ENCODE results near the gene SELENOM.
"Not testable (repeated sequence)": the region's sequence is repeated elsewhere in the genome, so short reads cannot be mapped to it uniquely, and the experiment has no call there.

SELENOM gene

DNA sequence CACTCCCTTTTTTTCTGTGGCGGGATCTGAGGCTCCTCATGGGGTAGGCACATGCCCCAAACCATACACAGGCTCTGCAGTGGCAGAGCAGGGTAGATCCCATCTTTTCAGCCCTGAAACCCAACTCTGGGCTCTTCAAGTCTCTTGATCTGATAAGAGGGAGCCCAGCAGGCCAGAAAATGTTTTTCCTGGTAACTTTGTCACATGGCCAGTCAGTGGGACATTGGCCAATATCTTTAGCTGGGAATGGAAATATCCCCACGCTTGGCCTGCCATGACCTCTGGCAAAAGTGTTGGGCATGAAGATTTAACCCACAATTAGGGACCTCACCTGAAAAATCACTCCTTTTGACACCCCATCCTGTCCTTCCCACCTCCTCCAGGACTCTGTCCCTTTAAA lies 23.5 kb upstream of the SELENOM start:
- no peak for DNase-seq

DNA sequence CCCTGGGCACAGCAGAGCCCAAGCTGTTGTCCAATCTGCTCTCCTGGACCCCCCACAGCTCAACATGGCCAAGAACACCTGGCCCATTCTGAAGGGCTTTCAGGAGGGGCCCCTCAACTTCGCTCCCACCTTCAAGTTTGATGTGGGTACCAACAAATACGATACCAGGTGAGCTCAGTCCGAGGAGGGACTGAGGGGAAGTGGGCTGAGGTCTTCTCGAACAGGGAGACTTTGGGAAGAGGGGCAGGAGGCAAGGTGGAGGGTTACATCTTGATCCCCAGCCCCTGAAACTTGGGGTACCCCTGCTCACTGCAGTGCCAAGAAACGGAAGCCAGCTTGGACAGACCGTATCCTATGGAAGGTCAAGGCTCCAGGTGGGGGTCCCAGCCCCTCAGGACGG lies 20.8 kb upstream of the SELENOM start:
- no peak for DNase-seq

DNA sequence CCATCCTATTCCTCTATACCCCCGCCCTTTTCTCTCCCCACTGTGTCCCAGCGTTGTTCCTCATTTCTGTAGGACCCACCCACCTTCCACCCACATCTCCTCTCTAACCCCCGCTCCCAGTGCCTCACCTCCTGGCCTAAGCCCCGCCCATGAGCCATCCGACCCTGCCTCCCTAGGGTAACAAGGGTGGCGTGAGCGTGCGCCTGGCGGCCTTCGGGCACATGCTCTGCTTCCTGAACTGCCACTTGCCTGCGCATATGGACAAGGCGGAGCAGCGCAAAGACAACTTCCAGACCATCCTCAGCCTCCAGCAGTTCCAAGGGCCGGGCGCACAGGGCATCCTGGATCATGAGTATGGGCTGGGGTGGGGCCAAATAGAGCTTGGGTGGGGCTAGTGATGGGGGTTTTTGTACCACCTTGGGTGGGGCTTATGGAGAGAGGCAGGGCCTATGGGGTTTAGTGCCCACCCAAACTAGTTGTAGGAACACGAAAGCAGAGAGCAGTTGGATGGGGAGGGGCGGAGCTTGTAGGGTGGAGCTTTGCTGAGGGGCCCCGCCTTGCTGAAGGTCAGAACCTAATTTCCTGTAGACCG lies 19.9 kb upstream of the SELENOM start:
- peak in 1 of 2 donors; percentile 39 for DNase-seq

DNA sequence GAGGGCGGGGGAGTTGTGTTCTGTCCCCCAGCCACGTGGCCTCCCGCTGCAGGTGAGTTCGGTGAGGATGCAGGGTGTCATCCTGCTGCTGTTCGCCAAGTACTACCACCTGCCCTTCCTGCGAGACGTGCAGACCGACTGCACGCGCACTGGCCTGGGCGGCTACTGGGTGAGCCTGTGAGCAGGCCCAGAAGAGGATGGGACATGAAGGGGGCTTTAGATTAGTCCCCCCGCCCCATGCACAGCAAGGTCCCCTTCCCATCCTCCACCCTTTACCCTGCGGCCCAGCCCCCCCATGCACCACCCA lies 19.5 kb upstream of the SELENOM start:
- DNase-seq: no peak

DNA sequence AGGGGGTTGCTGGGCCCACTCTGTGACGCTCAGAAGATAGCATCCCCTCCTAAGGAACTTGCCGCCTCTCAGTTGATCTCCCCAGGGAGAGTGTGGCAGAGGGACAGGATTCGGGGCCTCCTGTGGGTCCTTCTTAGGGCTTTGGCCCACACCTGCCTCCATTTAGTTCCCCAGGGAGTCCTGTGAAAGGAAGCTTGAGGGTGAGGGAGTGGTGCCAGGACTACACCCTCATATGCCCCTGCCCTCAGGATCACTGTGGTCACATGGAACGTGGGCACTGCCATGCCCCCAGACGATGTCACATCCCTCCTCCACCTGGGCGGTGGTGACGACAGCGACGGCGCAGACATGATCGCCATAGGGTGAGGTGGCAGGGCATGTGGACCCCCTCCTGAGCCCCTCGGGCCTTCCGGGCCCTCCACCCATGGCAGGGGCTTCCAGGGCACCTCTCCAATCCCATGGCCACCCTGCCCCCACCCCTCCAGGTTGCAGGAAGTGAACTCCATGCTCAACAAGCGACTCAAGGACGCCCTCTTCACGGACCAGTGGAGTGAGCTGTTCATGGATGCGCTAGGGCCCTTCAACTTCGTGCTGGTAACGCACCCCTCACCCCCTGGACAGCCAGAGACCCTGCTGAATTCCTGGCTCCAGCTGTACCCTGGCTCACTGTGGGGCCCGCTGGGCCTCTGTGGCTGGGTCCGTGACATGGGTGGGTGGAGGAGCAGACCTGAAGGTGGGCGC lies 18.9 kb upstream of the SELENOM start:
- DNase-seq: no peak

DNA sequence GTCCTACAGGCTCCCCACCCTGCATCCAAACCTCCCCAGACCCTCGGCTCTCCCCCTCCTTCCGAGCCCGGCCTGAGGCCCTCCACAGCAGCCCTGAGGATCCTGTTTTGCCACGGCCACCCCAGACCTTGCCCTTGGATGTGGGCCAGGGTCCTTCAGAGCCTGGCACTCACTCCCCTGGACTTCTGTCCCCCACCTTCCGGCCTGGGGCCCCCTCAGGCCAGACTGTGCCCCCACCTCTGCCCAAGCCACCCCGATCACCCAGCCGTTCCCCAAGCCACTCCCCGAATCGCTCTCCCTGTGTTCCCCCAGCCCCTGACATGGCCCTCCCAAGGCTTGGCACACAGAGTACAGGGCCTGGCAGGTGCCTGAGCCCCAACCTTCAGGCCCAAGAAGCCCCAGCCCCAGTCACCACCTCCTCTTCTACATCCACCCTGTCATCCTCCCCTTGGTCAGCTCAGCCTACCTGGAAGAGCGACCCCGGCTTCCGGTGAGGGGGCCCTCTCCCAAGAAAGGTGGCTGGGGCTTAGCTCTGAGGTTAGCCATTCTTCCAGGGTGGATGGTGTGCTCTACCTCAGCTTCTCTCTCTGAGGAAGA lies 18.3 kb upstream of the SELENOM start:
- no peak for DNase-seq

DNA sequence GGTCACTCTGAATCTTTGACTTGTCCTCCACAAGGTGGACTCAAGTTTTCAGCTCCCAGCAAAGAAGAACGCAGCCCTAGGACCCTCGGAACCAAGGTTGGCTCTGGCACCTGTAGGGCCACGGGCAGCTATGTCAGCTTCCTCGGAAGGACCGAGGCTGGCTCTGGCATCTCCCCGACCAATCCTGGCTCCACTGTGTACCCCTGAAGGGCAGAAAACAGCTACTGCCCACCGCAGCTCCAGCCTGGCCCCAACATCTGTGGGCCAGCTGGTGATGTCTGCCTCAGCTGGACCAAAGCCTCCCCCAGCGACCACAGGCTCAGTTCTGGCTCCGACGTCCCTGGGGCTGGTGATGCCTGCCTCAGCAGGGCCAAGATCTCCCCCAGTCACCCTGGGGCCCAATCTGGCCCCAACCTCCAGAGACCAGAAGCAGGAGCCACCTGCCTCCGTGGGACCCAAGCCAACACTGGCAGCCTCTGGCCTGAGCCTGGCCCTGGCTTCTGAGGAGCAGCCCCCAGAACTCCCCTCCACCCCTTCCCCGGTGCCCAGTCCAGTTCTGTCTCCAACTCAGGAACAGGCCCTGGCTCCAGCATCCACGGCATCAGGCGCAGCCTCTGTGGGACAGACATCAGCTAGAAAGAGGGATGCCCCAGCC lies 17.6 kb upstream of the SELENOM start:
- DNase-seq: no peak

DNA sequence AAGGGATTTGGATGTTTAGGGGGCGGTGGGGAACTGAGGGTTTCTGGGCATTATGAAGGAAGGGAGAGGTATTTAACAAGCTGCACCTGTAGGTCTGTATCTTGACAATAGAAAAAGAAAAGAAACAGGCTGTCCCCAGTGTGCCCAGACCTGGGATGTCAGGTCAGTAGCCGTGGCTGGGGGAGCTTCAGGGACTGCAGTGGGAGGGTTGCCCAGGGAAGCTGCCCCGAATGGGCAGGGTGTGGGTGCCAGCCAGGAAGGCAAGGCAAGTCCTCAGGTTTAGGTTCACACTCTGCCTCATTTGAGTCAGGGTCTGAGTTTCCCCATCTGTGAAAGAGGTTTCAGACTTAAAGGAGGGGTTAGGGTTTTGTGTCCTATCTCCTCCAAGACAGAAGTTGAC lies 16.9 kb upstream of the SELENOM start:
- DNase-seq: no peak

DNA sequence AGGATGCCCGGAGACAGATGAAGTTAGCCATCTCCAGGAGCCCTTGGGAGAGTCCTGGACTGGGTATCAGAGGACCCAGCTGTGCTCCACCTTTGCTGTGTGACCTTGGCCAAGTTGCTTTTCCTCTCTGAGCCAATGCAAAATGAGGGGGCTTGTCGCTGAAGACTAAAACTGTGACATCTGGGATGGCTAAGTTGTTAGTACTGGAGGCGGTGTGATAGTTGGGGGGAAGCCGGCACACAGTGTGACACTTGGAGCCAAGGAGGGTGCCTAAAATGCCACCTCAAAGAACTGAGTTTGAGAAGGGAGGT lies 15.9 kb upstream of the SELENOM start:
- no peak for DNase-seq

DNA sequence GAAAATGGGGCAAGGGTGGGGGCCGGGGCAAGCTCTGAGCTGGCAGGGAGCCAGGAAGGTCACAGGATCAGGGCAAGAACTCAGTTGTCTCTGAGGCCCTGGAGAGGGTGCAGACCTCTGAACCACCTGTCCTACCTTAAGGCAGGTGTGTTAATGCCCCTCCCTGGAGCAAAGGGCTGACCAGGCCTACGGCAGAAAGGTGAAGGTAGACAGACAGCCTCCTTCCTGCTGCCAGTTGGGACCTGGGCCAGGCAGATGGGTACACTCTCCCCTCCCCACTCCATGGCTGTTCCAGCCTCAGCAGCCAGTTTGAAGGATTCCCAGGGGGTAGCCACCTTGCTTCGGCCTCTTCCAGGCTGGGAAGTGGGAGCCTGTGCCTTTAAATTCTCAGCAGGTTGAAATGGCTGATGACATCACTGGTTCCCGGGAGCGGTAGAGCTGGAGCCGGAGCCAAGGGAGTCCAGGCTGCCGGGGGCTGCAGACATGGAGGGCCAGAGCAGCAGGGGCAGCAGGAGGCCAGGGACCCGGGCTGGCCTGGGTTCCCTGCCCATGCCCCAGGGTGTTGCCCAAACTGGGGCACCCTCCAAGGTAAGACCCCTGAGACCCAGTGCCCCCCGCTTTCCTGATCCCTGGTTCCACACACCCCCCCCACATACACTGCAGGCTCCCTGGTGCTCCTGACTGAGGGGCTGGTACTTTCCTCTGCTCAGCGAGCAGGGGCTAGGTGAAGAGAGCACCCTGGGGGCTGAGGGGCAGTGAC lies 15.3 kb upstream of the SELENOM start, which contains the start of gene INPP5J:
INPP5J (plus strand) TSS at position 435 of the 760 bp plus-strand sequence; CDS start at position 484, 49 bp downstream.
- no peak for DNase-seq

DNA sequence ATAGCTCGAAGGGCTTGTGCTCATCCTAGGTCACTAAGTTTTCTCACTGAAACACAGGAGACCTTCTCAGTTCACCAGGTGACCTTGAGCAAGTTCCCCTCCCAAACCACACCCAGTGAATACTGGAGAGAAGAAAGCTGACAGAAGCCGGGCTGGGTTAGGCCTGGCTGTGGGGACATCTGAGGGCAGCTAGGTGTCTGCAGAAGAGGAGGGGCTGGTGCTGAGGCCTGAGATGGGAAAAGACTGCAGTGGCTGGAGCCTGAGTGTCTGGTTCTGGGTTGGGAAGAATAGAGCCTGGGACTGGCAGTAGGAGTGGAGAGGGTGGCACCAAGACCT lies 14.8 kb upstream of the SELENOM start:
- no peak for DNase-seq

DNA sequence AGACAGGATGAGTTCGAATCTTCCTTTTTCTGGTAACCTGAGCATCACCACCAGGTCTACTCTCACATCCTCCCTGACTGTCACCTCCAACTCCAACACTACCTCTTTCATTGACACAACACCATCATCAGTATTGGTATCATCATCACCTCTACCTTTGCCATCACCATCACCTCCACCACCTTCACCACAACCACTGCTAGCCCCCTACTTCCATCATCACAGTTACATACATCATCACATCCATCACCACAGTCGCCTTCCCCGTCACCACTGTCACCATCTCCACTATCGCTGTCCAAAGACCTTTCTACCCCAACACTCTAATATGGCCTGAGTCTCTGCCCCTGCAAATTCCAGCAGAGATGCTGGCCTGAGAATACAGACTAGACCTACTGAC lies 14.0 kb upstream of the SELENOM start:
- no peak for DNase-seq

DNA sequence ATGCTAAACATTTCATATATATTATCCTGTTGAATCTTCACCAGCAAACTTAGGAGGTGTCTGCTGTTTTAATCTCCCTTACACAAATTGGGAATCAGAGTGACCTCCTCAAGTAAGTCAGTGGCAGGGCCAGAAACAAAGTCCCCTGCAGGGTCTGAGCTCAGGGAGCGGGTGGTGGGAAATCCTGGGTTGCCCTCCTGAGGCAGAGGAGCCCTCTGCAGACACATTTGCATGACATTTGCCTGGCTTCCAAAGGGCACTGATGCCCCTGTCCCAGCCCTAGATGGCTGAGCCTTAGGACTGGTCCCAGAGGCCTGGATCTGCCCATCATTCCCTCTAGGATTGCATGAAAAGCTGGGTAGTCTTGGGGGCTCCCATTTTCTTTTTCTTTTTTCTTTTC lies 13.3 kb upstream of the SELENOM start:
- DNase-seq: no peak

DNA sequence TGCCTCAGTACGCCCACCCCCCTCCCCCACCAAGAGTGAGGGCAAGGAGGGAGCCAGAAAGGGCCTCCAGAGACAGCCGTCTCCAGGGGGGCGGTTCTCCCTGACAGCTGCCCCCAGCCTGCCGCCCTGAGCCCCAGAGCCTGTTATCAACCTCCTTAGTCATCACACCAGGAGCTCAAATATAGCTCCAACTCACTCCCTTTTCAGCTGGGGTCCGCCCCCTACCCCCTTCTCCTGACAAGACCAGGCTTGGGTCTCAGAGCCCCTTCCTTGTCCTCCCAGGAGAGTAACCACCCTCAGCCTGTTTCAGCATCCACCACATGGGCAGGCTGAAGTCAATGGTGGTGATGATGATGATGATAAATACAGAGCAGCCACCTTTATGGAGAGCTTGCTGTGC lies 12.9 kb upstream of the SELENOM start:
- no peak for DNase-seq

DNA sequence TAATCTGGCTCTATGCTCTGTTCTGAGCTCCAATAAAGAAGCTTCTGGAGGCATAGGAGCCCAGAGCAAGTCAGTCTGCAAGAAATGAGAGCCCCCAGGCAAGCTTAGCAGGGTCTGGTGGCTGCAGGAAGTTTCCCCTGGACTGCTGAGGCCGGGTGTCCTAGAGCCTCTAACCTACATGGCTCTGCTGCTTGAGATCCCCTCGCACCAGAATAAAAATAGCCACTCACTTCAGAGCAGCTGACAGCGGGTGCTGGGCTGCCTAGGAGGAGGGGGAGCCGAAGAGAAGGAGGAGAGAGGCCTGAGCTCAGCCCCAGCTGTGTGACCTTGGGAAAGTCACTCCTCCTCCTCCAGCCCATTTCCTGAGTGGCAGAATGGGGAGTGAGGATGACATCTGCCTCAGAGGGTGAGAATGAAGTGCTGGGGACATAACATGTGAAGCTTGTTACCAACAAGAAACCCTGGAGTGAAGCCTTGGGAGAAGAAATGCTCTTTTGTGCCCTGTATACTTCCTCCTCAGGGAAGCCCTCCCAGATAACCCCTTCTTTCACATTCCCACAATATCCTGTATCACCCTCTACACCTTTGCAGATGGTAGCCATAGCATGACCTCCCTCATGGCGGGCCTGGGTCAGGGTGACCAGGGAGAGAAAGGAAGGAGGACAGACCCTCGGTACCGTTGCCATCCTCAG lies 11.8 kb upstream of the SELENOM start:
- DNase-seq: no peak

DNA sequence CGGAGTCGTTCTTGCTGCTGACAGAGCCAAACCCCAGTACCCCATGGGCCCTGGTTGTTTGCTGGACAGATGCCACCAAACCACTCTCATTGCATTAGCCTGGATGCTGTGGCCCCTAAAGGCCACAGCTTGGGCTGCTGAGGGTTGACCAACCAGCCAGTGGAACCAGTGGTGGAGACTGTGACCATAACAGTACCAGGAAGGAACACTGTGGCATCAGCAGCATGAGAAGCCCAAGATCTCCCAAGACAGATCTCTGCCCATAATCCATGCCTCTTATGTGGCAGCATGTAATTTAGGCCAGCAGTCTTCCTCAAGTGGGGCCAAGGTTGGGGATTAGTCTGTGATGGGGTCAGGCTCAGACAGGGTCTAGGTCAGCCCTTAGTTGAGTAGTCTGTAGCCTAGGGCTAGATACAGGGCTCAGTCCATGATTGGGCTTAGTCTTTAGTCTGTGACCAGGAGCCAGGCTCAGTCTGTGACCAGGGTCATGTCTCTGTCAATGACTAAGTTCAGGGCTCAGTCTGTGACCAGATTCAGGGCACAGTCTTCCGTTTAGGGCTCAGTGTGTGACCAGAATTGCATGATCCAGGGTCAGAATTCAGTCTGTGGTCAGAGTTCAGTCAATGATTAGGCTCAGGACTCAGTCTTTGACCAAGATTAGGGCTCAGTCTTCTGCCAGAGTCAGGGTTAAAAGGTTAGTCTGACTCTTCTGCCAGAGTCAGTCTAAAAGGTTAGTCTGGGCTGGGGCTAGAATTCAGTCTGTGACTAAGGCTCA lies 10.9 kb upstream of the SELENOM start:
- DNase-seq: no peak

DNA sequence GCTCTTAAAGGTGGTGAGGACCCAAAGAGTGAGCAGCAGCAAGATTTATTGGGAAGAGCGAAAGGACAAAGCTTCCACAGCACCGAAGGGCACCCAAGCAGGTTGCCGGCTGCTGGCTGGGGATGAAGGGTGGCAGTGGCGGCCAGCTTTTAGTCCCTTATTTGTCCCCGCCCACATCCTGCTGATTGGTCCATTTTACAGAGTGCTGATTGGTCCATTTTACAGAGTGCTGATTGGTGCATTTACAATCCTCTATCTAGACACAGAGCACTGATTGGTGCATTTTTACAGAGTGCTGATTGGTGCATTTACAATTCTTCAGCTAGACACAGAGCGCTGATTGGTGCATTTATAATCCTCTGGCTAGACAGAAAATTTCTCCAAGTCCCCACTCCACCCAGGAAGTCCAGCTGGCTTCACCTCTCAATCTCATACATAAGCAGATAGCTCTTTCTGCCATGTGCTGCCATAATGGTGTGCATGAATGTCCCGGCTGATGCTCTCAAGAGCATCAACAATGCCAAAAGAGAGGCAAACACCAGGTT lies 5.3 kb upstream of the SELENOM start:
- not testable (repeated sequence) for DNase-seq

DNA sequence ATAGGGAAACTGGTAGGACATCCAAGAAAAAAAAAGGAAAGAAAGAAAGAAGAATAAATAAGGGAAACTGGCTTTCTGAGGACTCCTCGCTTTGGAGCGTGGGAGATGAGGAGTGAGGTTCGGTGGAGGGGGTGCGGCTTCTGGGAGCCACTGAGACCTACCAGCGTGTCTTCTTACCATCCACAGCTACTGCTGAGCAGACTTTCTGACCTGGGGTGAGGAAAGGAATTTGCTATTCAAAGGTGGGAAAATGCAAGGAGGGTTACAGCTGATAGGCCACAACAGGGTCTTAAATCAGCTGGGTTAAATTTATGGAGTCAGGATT lies 488 bp upstream of the SELENOM start:
- DNase-seq: no peak

DNA sequence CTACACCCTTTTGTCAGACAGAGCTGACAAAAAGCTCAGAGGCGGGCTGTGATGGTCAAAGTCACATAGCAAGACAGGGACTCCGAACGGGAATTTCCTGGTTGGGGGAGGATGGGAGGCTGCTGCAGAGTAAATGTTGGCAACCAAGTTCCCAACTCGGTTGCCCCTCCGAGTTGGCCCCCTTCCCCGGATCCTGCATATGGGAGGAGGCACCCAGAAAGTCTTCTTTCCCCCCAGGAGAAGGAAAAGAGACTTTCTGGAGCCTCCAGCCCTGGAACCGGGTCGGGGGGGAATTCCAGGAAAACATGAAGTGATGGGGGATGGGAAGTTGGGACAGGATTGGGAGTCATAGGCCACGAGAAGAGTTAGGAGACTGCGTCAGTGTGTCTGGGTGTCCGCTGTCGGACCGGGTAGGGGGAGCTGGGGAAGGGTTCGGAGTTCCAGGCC lies 614 bp downstream of the SELENOM start:
- no peak for DNase-seq

DNA sequence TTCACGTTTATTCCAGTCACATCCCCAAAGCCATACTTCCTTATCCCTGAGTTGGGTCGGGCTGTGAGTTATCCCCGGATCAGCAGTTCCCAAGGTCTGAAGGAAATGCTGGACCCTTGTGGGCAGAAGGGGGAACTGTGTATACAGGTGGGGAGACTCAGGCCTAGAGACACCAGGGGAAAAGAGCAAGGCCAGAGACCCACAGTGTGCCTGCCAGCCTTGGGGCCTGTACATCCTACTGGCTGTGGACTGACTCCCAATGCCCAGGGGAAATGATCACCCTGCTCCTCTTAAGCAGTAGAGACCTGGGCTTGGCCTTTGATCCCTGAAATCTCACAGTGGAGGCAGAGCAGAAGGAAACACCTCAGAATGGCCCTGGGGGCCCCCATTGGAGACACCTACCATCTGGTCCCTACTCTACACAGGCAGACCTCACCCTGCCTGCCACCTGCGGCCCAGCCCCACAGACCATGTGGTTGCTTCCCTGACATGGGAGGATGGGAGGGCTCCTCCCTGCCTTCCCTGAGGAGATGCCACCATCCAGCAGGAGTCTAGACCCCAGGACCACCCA lies 1.3 kb downstream of the SELENOM start:
- DNase-seq: no peak

DNA sequence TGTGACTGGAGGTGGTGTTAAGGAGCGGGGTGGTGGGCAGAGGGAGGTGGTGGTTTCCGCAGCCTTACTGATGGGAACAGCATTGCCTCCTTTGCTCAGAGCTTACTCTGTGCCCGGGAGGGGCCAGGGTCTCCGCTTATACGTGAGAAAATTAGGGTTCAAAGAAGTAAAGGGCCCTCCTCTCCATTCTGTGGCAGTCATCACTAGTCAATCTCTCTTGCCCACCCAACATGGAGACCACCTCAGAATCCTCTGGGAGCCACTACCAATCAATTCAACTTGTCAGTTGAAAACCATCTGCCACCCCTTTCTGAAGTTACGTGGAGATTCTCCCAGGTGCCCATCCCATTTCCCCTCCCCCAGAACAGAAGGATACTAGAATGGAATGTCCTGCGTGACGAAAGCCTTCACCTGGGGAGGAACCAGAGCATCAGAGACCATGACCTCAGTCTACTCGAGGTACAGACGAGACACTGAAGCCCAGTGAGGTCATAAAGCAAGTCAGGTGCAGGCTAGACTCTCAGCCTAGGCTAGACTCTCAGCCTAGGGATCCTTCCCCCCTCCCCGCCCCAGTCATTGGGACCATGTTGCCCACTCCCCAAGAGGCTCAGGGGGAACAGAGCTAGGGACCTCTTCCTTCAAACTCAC lies 2.0 kb downstream of the SELENOM start:
- no peak for DNase-seq

Measured in inflammatory macrophage (primary cell).